Sigmoid colon (tissue), 7 donors: ENCODE measurements around the gene GALNT17. TPM values are rescaled to one million over a fixed set of nuclear protein-coding genes. Genes with fewer than 3 reads are reported as not detected.
A peak's percentile ranks its signal among the peaks of the same experiment; 100 is the strongest.

Experiments used
- DNase-seq: peaks from one replicate; pipeline ENCODE4 v3.0.0-alpha.2; 2019
- H3K27ac ChIP-seq, 4 donors: fragments of 200-600 bp; sonication (generic); one replicate each; pipeline ENCODE4 v1.5.1; 2016 to 2019; ENCODE audit warnings: mild to moderate bottlenecking in 1 of 4
- H3K27me3 ChIP-seq, 3 donors: fragments of 200-600 bp; sonication (generic); one replicate each; pipeline ENCODE4 v1.5.1; 2019; ENCODE audit warnings: mild to moderate bottlenecking in 1 of 3
- H3K36me3 ChIP-seq, 4 donors: fragments of 200-600 bp; sonication (generic); one replicate each; pipeline ENCODE4 v1.5.1; 2016 to 2019
- H3K4me1 ChIP-seq, 4 donors: fragments of 200-600 bp; sonication (generic); one replicate each; pipeline ENCODE4 v1.5.1; 2017 to 2019
- H3K4me3 ChIP-seq, 4 donors: fragments of 200-600 bp; sonication (generic); one replicate each; pipeline ENCODE4 v1.5.1; 2017 to 2019; ENCODE audit warnings: mild to moderate bottlenecking in 2 of 4, moderate library complexity in 1 of 4
- H3K9me3 ChIP-seq, 4 donors: fragments of 200-600 bp in 3 of 4; sonication (generic) in 3 of 4; one replicate each; pipeline versions ENCODE4 v1.5.1 to v1.6.1; 2013 to 2019
- EP300 ChIP-seq, 4 donors: sonication (generic); formaldehyde crosslinking; IDR thresholded peaks; one replicate each; pipeline ENCODE4 v1.6.1; 2017; ENCODE audit warnings: antibody characterized with exemption in 4 of 4
- POLR2A ChIP-seq, 2 donors: fragments of 450-650 bp; IDR thresholded peaks; one replicate each; pipeline ENCODE4 v1.6.1; 2016; ENCODE audit warnings: antibody characterized with exemption in 2 of 2, mild to moderate bottlenecking in 2 of 2, moderate library complexity in 2 of 2
- POLR2AphosphoS5 ChIP-seq, 4 donors: sonication (generic); formaldehyde crosslinking; IDR thresholded peaks; one replicate each; pipeline ENCODE4 v1.6.1; 2017; ENCODE audit warnings: antibody characterized with exemption in 4 of 4
- WGBS, 2 donors: extraction: QIAGEN DNeasy Blood & Tissue Kit; methylation state at CpG; one replicate each; pipeline ENCODE4 v1.1.7; 2013; 5-methylcytosine and 5-hydroxymethylcytosine counted together
- intact Hi-C: fragments of 100-400 bp; cut with DNase I; formaldehyde crosslinking; loops from one replicate; pipeline ENCODE4 v1.15.1; 2023
- polyA plus RNA-seq, 3 donors: library from polyadenylated mRNA; stranded (reverse); fragments of 200-250 nt; gene quantifications; one replicate each; pipeline ENCODE4 v1.2.3, GENCODE V29; 2013
- total RNA-seq, 4 donors: library from RNA; depleted of rRNA; stranded (reverse); fragments of >200 nt; gene quantifications; one replicate each; pipeline ENCODE4 v1.1.0, GENCODE V29; 2016
- TF ChIP-seq, protein P1 (sequence below), 4 experiments: fragments of 450-650 bp in 3 of 4; fragments of 200-600 bp in 1 of 4; IDR thresholded peaks; one replicate each; pipeline ENCODE4 v1.5.1; 2016 to 2019; ENCODE audit warnings: antibody characterized with exemption in 4 of 4, mild to moderate bottlenecking in 3 of 4, moderate library complexity in 2 of 4
- donor health status: healthy with polysubstance abuse.
- donor health status: Bipolar disorder and iron deficiency.
- donor health status: healthy.

The GALNT17 gene
- total and polyA plus RNA-seq, 7 donors = 1.8 to 45.4 (median 15.1) TPM; not detected in 1

GRCh38 chr7:71286336-71286735, 154.4 kb downstream of the GALNT17 start:
- Histone ChIP-seq H3K27me3 (no peaks in the 10 kb centered on the region), H3K9me3 (no peaks in the 10 kb centered on the region), H3K36me3 (no peaks in the 10 kb centered on the region), H3K27ac (peak overlapping the region; percentile 46 to 78 (median 72)), H3K4me1 (peaks cover 0 to 34% (median 26%) of the 10 kb centered on the region in 4 donors), H3K4me3 (no peak overlapping the region)
- WGBS, 2 donors = 70 to 72% methylated on average over 7 of the region's 7 CpGs
- peak; percentile 72 for DNase-seq
- no peak for TF ChIP-seq EP300 (IDR thresholded peaks at IDR 0.05)
- TF ChIP-seq POLR2AphosphoS5 (IDR thresholded peaks at IDR 0.05) = peak in 2 of 4 donors; percentile 6 to 28
- intact Hi-C loops = no loop called here

- Histone ChIP-seq H3K4me3 (no peak overlapping the region), H3K27me3 (no peaks in the 10 kb centered on the region), H3K4me1 (peaks cover 0 to 34% (median 26%) of the 10 kb centered on the region in 4 donors), H3K27ac (peak overlapping the region; percentile 46 to 78 (median 72)), H3K9me3 (no peaks in the 10 kb centered on the region), H3K36me3 (no peaks in the 10 kb centered on the region)
- 76 to 78% methylated on average over 9 of the region's 9 CpGs for whole genome bisulfite sequencing, 2 donors
- TF ChIP-seq, protein P1, sequence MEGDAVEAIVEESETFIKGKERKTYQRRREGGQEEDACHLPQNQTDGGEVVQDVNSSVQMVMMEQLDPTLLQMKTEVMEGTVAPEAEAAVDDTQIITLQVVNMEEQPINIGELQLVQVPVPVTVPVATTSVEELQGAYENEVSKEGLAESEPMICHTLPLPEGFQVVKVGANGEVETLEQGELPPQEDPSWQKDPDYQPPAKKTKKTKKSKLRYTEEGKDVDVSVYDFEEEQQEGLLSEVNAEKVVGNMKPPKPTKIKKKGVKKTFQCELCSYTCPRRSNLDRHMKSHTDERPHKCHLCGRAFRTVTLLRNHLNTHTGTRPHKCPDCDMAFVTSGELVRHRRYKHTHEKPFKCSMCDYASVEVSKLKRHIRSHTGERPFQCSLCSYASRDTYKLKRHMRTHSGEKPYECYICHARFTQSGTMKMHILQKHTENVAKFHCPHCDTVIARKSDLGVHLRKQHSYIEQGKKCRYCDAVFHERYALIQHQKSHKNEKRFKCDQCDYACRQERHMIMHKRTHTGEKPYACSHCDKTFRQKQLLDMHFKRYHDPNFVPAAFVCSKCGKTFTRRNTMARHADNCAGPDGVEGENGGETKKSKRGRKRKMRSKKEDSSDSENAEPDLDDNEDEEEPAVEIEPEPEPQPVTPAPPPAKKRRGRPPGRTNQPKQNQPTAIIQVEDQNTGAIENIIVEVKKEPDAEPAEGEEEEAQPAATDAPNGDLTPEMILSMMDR (IDR thresholded peaks at IDR 0.05) = no peak
- TF ChIP-seq POLR2AphosphoS5 (IDR thresholded peaks at IDR 0.05) = no peak
- intact Hi-C loops = no loop called here
- DNase-seq = no peak
Measured at GRCh38 chr7:71286924-71287323, 155.0 kb downstream of the GALNT17 start.

DNA sequence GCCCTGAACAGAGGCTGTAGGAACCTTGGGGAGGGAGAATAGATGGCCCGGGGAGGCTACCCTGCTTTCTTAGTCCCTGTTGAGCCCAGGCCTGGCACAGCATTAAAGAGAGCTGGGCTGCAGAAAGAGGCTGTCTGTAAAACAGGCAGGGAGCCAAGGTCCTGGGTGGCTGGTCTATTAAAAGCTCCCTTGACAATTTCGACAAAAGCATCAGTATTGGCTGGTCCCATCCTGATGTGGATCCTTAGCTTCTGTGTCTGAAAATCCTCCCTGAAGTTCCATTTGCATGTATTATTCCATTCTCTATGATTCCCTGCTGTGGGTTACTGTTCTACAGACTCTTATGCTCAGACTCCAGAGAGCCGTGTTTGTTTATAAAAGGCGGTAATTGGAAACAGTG, 158.5 kb downstream of the GALNT17 start:
- no peaks in the 10 kb centered on the region for H3K36me3 ChIP-seq
- TF ChIP-seq POLR2AphosphoS5 (IDR thresholded peaks at IDR 0.05) (no peak), EP300 (IDR thresholded peaks at IDR 0.05) (no peak), POLR2A (IDR thresholded peaks at IDR 0.05) (no peak)
- TF ChIP-seq, protein P1 (IDR thresholded peaks at IDR 0.05) = no peak
- H3K4me3 ChIP-seq = no peak overlapping the region
- H3K9me3 ChIP-seq = no peaks in the 10 kb centered on the region
- H3K4me1 ChIP-seq = peaks cover 0 to 34% (median 26%) of the 10 kb centered on the region in 4 donors
- peak; percentile 67 for DNase-seq
- 69 to 72% methylated on average over 4 of the region's 4 CpGs for WGBS, 2 donors
- intact Hi-C loops = no loop called here
- H3K27me3 ChIP-seq = no peaks in the 10 kb centered on the region
- H3K27ac ChIP-seq = peak overlapping the region in 3 of 4 donors; percentile 39 to 59 (median 46)

DNA sequence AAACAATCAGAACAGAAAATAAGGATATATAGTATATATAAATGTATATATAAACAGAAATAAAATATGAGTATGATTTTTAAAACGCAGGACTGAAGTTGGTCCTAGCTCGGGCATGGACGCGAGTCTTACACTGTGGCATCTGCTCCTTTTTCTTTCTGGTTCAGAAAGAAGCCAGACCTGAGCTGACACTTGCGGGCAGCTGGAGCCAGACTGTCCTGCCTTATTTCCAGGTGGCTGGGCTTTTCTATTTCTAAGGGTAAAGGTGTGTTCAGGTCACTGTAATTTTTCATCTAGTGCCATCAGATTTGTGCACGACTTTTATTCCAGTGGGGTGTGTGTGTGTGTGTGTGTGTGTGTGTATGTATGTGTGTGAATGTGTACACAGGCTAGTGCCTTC, 166.4 kb downstream of the GALNT17 start:
- peak overlapping the region in 2 of 4 donors; percentile 50 to 58 for H3K27ac ChIP-seq
- no peaks in the 10 kb centered on the region for H3K9me3 ChIP-seq
- intact Hi-C loops = no loop called here
- peak in 3 of 4 donors; percentile 50 to 67 (median 63) for TF ChIP-seq POLR2AphosphoS5 (IDR thresholded peaks at IDR 0.05)
- TF ChIP-seq POLR2A (IDR thresholded peaks at IDR 0.05) = no peak
- peak in 1 of 4 donors; percentile 43 for TF ChIP-seq EP300 (IDR thresholded peaks at IDR 0.05)
- TF ChIP-seq, protein P1 (IDR thresholded peaks at IDR 0.05) = no peak
- H3K4me3 ChIP-seq = no peak overlapping the region
- DNase-seq = no peak
- 83 to 88% methylated on average over 6 of the region's 6 CpGs for WGBS, 2 donors
- H3K36me3 ChIP-seq = no peaks in the 10 kb centered on the region
- H3K4me1 ChIP-seq = peaks cover 0 to 22% (median 12%) of the 10 kb centered on the region in 4 donors
- H3K27me3 ChIP-seq = no peaks in the 10 kb centered on the region

- TF ChIP-seq, protein P1 (IDR thresholded peaks at IDR 0.05) = no peak
- WGBS, 2 donors = 61 to 74% methylated on average over 3 of the region's 3 CpGs
- H3K9me3 ChIP-seq = peaks cover 0 to 3% (median 0%) of the 10 kb centered on the region in 4 donors
- peaks cover 0 to 30% (median 21%) of the 10 kb centered on the region in 4 donors for H3K4me1 ChIP-seq
- DNase-seq = no peak
- no peaks in the 10 kb centered on the region for H3K36me3 ChIP-seq
- intact Hi-C loops = no loop called here
- peak overlapping the region in 3 of 4 donors; percentile 42 to 71 (median 68) for H3K27ac ChIP-seq
- no peak overlapping the region for H3K4me3 ChIP-seq
- H3K27me3 ChIP-seq = no peaks in the 10 kb centered on the region
Measured at GRCh38 chr7:71300086-71300485, 168.1 kb downstream of the GALNT17 start.
